Colonic mucosa (tissue), 4 donors: Measurements from ENCODE around the gene CDT1. TPM values are rescaled to one million over a fixed set of nuclear protein-coding genes. Genes with fewer than 3 reads are reported as not detected.

ENCODE experiments used
- DNase-seq: peaks from one replicate; pipeline ENCODE4 v3.0.0-alpha.2; 2020
- H3K27ac ChIP-seq: fragments of 200-600 bp; one replicate; pipeline ENCODE4 v1.8.0; 2021
- H3K27me3 ChIP-seq: fragments of 200-600 bp; one replicate; pipeline ENCODE4 v1.8.0; 2021
- H3K36me3 ChIP-seq: fragments of 200-600 bp; one replicate; pipeline ENCODE4 v1.8.0; 2021
- H3K4me1 ChIP-seq: fragments of 200-600 bp; one replicate; pipeline ENCODE4 v1.8.0; 2021; ENCODE audit warnings: mild to moderate bottlenecking
- H3K4me3 ChIP-seq: fragments of 200-600 bp; one replicate; pipeline ENCODE4 v1.8.0; 2021
- H3K9ac ChIP-seq, 2 donors: one replicate each; pipeline ENCODE4 v1.7.0; 2013; ENCODE audit warnings: control low read depth in 2 of 2, low read depth in 2 of 2, low read length in 2 of 2
- H3K9me3 ChIP-seq: fragments of 200-600 bp; one replicate; pipeline ENCODE4 v1.8.0; 2021
- intact Hi-C: fragments of 100-400 bp; cut with DNase I; formaldehyde crosslinking; loops from one replicate; pipeline ENCODE4 v1.14.1; 2022
- total RNA-seq, 2 donors: library from RNA; stranded (reverse); fragmentation: NEBNext Ultra II Directional in 1 of 2; extraction: Animal tissue kit (Norgen Biotek cat#: 25700) in 1 of 2; gene quantifications; one replicate each; pipeline ENCODE4 v1.2.1, GENCODE V29; 2021
- TF ChIP-seq, protein P1 (sequence below): fragments of 200-600 bp; IDR thresholded peaks from one replicate; pipeline ENCODE4 v1.8.0; 2022; ENCODE audit warnings: antibody characterized with exemption, mild to moderate bottlenecking
- donor health status: healthy.
- donor health status: DM: no; HTN: no; CAD: no.
- donor health status: DM: no; HTN: no; CAD: no.

CDT1 gene
- total RNA-seq, 2 donors from 2014 or later = 14.9 to 71.7 TPM

GRCh38 chr16:88805340-88805715 lies 1.7 kb downstream of the CDT1 start:
- no peak overlapping the region for H3K27ac ChIP-seq
- H3K36me3 ChIP-seq = no peaks in the 10 kb centered on the region
- H3K4me1 ChIP-seq = peaks cover 14% of the 10 kb centered on the region
- intact Hi-C loops = no loop called here
- no peaks in the 10 kb centered on the region for H3K9me3 ChIP-seq
- no peak overlapping the region for H3K4me3 ChIP-seq
- no peak for DNase-seq
- TF ChIP-seq, protein P1, sequence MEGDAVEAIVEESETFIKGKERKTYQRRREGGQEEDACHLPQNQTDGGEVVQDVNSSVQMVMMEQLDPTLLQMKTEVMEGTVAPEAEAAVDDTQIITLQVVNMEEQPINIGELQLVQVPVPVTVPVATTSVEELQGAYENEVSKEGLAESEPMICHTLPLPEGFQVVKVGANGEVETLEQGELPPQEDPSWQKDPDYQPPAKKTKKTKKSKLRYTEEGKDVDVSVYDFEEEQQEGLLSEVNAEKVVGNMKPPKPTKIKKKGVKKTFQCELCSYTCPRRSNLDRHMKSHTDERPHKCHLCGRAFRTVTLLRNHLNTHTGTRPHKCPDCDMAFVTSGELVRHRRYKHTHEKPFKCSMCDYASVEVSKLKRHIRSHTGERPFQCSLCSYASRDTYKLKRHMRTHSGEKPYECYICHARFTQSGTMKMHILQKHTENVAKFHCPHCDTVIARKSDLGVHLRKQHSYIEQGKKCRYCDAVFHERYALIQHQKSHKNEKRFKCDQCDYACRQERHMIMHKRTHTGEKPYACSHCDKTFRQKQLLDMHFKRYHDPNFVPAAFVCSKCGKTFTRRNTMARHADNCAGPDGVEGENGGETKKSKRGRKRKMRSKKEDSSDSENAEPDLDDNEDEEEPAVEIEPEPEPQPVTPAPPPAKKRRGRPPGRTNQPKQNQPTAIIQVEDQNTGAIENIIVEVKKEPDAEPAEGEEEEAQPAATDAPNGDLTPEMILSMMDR = no peak
- no peak overlapping the region for H3K9ac ChIP-seq
- no peaks in the 10 kb centered on the region for H3K27me3 ChIP-seq

DNA sequence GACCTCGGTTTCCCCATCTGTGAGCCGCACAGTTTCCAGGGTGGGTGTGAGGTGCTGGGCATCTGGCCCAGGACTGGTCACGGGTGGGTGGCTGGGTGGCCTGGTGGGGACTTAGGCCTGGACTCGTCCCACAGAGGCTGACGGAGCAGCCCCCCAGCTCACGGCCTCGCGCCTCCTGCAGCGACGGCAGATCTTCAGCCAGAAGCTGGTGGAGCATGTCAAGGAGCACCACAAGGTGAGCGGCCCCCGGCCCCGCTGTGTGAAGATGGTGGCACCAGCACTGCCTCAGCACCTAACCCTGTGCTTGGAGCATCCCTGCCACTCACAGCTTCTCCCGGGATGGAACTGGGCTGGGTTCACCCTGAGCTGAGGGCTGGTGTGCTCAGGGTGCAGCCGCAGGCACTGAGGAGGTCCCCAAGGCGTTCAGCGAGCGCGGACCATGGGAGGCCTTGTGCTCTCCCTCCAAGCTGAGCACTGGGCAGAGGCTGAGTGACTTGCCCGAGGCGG lies 2.4 kb downstream of the CDT1 start:
- H3K27me3 ChIP-seq = no peaks in the 10 kb centered on the region
- H3K27ac ChIP-seq = no peak overlapping the region
- intact Hi-C loops = no loop called here
- H3K9me3 ChIP-seq = no peaks in the 10 kb centered on the region
- H3K36me3 ChIP-seq = no peaks in the 10 kb centered on the region
- no peak overlapping the region for H3K4me3 ChIP-seq
- TF ChIP-seq, protein P1 = no peak
- peaks cover 20% of the 10 kb centered on the region for H3K4me1 ChIP-seq
- no peak for DNase-seq
- H3K9ac ChIP-seq = no peak overlapping the region

DNA sequence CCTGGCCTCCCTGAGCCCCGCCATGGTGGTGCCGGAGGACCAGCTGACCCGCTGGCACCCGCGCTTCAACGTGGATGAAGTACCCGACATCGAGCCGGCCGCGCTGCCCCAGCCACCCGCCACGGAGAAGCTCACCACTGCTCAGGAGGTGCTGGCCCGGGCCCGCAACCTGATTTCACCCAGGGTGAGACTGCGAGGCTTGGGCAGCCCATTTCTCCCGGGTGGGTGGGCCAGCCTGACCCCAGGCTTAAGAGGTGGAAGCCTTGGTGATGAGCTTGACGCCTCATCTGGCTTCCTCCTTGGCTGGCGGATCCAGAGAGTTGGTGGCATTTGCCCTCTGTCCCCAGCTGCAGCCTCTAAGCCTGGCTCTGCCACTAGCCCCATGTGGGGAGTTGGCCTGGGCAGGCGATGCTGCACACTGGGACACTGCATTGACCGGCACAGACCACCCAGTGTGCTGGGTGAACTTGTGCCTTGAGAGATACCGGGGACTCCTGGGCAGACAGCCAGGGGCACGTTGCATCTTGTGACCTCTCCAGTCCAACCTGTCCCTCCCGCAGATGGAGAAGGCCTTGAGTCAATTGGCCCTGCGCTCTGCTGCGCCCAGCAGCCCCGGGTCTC lies 3.0 kb downstream of the CDT1 start:
- Histone ChIP-seq H3K4me1 (peaks cover 20% of the 10 kb centered on the region), H3K4me3 (no peak overlapping the region), H3K9ac (no peak overlapping the region), H3K9me3 (no peaks in the 10 kb centered on the region), H3K27ac (no peak overlapping the region), H3K36me3 (no peaks in the 10 kb centered on the region), H3K27me3 (no peaks in the 10 kb centered on the region)
- TF ChIP-seq, protein P1 = no peak
- DNase-seq = no peak
- intact Hi-C loops = no loop called here

DNA sequence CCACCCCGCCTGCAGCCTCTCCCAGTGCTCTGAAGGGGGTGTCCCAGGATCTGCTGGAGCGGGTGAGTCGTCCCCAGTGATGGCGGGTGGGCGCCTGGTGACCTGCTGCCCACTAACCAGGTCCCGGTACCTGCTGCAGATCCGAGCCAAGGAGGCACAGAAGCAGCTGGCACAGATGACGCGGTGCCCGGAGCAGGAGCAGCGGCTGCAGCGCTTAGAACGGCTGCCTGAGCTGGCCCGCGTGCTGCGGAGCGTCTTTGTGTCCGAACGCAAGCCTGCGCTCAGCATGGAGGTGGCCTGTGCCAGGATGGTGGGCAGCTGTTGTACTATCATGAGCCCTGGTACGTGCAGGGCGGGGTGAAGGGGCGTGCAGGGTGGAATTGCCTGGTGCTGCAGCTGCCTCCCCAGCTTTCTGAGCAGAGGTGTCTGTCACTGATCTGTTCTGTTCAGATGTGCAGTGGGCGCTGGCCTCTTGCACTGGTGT lies 3.6 kb downstream of the CDT1 start:
- TF ChIP-seq, protein P1 = no peak
- DNase-seq = no peak
- no peaks in the 10 kb centered on the region for H3K9me3 ChIP-seq
- H3K4me1 ChIP-seq = peaks cover 20% of the 10 kb centered on the region
- intact Hi-C loops = no loop called here
- no peak overlapping the region for H3K4me3 ChIP-seq
- H3K9ac ChIP-seq = no peak overlapping the region
- H3K27ac ChIP-seq = no peak overlapping the region
- H3K27me3 ChIP-seq = no peaks in the 10 kb centered on the region
- no peaks in the 10 kb centered on the region for H3K36me3 ChIP-seq

DNA sequence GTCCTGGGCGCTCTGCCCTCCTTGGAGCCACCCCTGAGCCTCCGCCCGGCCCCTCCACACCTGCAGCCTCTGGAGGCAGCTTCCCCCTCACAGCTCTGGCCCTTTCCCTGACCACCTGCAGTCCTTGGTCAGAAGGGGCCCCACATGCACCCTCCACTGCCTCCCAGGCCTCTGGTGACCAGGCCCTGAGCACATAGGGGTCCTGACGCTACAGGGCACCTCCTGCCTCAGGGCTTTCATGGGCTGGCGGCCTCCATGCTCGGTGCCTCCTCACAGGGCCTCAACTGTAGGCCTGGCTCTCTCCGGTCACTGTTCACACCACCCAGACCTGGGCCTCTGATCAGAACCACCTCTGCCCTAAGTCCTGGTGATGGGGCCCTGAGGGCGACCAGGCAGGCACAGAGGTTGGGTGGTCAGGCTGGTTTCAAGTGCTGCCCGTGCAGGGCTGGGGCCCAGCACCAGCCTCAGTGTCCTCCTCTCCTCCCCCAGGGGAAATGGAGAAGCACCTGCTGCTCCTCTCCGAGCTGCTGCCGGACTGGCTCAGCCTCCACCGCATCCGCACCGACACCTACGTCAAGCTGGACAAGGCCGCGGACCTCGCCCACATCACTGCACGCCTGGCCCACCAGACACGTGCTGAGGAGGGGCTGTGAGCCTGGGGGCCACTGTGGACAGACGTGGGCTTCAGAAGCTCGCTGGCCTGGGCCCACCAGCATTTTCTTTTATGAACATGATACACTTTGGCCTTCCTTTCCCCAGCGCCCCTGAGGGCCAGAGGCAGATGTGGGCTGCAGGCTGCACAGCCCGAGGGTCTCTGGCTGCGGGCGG lies 4.3 kb downstream of the CDT1 start:
- Histone ChIP-seq H3K36me3 (no peaks in the 10 kb centered on the region), H3K27ac (no peak overlapping the region), H3K27me3 (no peaks in the 10 kb centered on the region), H3K9ac (peak overlapping the region in 1 of 2 donors; percentile 12), H3K4me3 (no peak overlapping the region), H3K9me3 (no peaks in the 10 kb centered on the region), H3K4me1 (peaks cover 20% of the 10 kb centered on the region)
- intact Hi-C loops = no loop called here
- DNase-seq = no peak
- TF ChIP-seq, protein P1 = no peak
